ENCODE measurements around the gene PDE2A. TPM values are rescaled to one million over a fixed set of nuclear protein-coding genes. Genes with fewer than 3 reads are reported as not detected.

The PDE2A gene
- total RNA-seq, 1 donor from 2014 or later, result 3.0 TPM

DNA sequence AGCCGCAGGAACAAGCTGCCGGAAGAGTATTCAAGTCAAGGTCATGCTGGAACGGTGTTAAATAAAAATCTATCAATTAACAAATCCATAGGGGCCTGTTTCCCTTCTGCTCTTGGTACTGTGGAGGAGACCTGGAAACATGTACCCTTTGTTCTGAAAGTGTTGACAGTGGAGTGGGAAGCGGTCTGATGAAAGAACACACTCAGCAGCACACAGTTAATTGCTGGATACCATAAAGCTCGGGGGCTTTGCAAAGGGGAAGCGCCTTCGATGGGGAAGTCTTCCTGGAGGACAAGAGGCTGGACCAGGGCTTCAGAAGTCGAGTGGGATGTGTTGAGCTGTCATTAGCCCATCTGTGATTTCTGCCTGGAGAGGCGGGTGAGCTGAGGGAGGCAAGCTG lies 127.4 kb downstream of the PDE2A start:
- no peak overlapping the region for H3K27ac Mint-ChIP-seq (ENCODE audit: unreplicated experiment)
- TF ChIP-seq, protein P1, sequence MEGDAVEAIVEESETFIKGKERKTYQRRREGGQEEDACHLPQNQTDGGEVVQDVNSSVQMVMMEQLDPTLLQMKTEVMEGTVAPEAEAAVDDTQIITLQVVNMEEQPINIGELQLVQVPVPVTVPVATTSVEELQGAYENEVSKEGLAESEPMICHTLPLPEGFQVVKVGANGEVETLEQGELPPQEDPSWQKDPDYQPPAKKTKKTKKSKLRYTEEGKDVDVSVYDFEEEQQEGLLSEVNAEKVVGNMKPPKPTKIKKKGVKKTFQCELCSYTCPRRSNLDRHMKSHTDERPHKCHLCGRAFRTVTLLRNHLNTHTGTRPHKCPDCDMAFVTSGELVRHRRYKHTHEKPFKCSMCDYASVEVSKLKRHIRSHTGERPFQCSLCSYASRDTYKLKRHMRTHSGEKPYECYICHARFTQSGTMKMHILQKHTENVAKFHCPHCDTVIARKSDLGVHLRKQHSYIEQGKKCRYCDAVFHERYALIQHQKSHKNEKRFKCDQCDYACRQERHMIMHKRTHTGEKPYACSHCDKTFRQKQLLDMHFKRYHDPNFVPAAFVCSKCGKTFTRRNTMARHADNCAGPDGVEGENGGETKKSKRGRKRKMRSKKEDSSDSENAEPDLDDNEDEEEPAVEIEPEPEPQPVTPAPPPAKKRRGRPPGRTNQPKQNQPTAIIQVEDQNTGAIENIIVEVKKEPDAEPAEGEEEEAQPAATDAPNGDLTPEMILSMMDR (conservative IDR thresholded peaks at IDR 0.05), result no peak

DNA sequence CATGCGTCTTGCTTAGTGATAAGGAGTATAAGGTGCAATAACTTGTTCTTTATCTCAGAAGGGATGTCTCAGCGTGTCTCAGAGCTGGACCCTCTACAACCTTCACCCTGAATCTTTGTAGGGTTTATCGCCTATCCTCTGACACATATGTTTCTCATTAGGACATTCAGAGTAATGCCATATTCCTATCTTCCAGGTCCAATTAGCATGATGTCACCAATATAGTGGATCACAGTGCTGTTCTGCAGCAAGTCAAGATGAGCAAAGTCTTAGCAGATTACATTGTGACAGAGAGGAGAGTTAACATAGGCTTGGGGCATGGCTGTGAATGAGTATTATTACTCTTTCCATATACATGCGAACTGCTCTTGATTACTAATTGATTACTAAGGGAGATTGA lies 129.6 kb downstream of the PDE2A start:
- no peaks in the 10 kb centered on the region for H3K36me3 Mint-ChIP-seq (ENCODE audit: low read depth)
- H3K4me1 Mint-ChIP-seq, result peaks cover 7% of the 10 kb centered on the region
- DNase-seq (ENCODE audit: low read depth, low spot score), result no peak
- H3K27me3 Mint-ChIP-seq (ENCODE audit: low read depth), result peaks cover 29% of the 10 kb centered on the region
- no peak overlapping the region for H3K27ac Mint-ChIP-seq (ENCODE audit: unreplicated experiment)
- H3K9me3 Mint-ChIP-seq, result no peaks in the 10 kb centered on the region
- TF ChIP-seq, protein P1 (conservative IDR thresholded peaks at IDR 0.05), result no peak
- H3K4me3 Mint-ChIP-seq, result no peak overlapping the region

More for the DNA sequence above, 127.4 kb downstream of the PDE2A start:
- no peak for DNase-seq (ENCODE audit: low read depth, low spot score)
- Mint-ChIP-seq H3K27me3 (ENCODE audit: low read depth) (peaks cover 9% of the 10 kb centered on the region), H3K36me3 (ENCODE audit: low read depth) (no peaks in the 10 kb centered on the region), H3K4me1 (peaks cover 7% of the 10 kb centered on the region), H3K9me3 (no peaks in the 10 kb centered on the region), H3K4me3 (no peak overlapping the region)

GRCh38 chr11:72543849-72544542 lies 130.2 kb downstream of the PDE2A start:
- H3K27ac Mint-ChIP-seq (ENCODE audit: unreplicated experiment), result no peak overlapping the region
- H3K27me3 Mint-ChIP-seq (ENCODE audit: low read depth), result peaks cover 31% of the 10 kb centered on the region
- H3K4me1 Mint-ChIP-seq, result peaks cover 7% of the 10 kb centered on the region
- DNase-seq (ENCODE audit: low read depth, low spot score), result no peak
- TF ChIP-seq, protein P1 (conservative IDR thresholded peaks at IDR 0.05), result no peak
- no peaks in the 10 kb centered on the region for H3K9me3 Mint-ChIP-seq
- H3K4me3 Mint-ChIP-seq, result no peak overlapping the region
- no peaks in the 10 kb centered on the region for H3K36me3 Mint-ChIP-seq (ENCODE audit: low read depth)

DNA sequence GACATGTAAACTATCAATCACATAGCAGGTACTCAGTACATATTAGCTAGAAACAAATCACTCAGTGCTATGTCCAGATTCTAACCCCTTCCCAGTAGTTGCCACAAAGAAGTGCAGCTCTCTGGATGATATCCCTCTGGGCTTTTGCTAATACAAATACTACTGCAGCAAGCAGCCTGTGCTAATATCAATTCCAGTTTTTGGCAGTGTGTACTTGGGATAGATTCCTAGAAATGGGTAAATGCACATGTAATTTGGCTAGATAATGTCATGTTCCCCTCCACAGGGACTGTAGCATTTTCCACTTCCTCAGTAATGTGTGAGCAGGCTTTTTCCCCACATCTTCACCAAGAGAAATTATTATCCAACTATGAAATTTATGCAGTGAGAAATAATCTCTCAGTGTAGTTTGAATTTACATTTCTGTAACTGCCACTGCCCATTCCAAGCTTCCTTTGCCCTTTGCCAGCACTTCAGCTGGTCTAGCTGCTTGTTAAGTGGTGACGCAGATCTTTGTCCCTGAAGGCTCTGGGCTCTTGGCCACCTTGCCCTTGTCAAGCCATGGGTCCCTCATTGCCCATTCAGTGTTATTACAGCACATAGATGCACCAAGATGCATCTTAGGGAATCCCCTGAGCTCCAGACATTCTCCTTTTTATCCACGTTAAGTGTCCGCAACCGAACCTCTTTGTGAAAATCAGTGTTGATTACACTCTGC lies 132.8 kb downstream of the PDE2A start:
- no peak overlapping the region for H3K27ac Mint-ChIP-seq (ENCODE audit: unreplicated experiment)
- TF ChIP-seq, protein P1 (conservative IDR thresholded peaks at IDR 0.05), result no peak
- no peak overlapping the region for H3K4me3 Mint-ChIP-seq
- no peak for DNase-seq (ENCODE audit: low read depth, low spot score)
- no peaks in the 10 kb centered on the region for H3K36me3 Mint-ChIP-seq (ENCODE audit: low read depth)
- H3K4me1 Mint-ChIP-seq, result no peaks in the 10 kb centered on the region
- no peaks in the 10 kb centered on the region for H3K9me3 Mint-ChIP-seq
- H3K27me3 Mint-ChIP-seq (ENCODE audit: low read depth), result peaks cover 35% of the 10 kb centered on the region

GRCh38 chr11:72537051-72537450 lies 137.2 kb downstream of the PDE2A start:
- Mint-ChIP-seq H3K9me3 (no peaks in the 10 kb centered on the region), H3K36me3 (ENCODE audit: low read depth) (no peaks in the 10 kb centered on the region), H3K4me1 (peaks cover 7% of the 10 kb centered on the region), H3K27ac (ENCODE audit: unreplicated experiment) (no peak overlapping the region), H3K4me3 (no peak overlapping the region), H3K27me3 (ENCODE audit: low read depth) (peaks cover 46% of the 10 kb centered on the region)
- TF ChIP-seq, protein P1 (conservative IDR thresholded peaks at IDR 0.05), result no peak
- DNase-seq (ENCODE audit: low read depth, low spot score), result no peak
